HepG2 (cell line): ENCODE data around the gene ANXA10. TPM values are rescaled to one million over a fixed set of nuclear protein-coding genes. Genes with fewer than 3 reads are reported as not detected.

Source experiments
- ATAC-seq: fragments of 200-7000 bp; cut with Tn5 transposase; 3 replicates; pipeline ENCODE4 v1.9.1; 2020; ENCODE audit warnings: mild to moderate bottlenecking, moderate library complexity
- BruUV-seq: library from RNA; stranded (reverse); fragments of 400-500 nt; replicated peaks from 2 replicates; lab custom pipeline; 2021; lab: Mats Ljungman, UMichigan
- CTCF ChIA-PET: fragments of 300-600 bp; formaldehyde crosslinking; extraction: SDS; loops from one replicate; lab custom pipeline; 2021; ENCODE audit warnings: low total read pairs, inconsistent platforms, low intra/inter-chr PET ratio; lab: Yijun Ruan, JAX
- POLR2A ChIA-PET: fragments of 350-600 bp; sonication (Branson Sonifier 250); formaldehyde crosslinking; loops from one replicate; lab custom pipeline; 2020; ENCODE audit warnings: antibody characterized with exemption, inconsistent platforms; lab: Yijun Ruan, JAX
- DNase-seq: peaks from one replicate; pipeline ENCODE4 v3.0.0-alpha.2; 2015; ENCODE audit warnings: low spot score
- FAIRE-seq: peaks from 3 replicates; lab custom pipeline; 2011; peaks lifted over from hg19 to GRCh38; lab: Jason Lieb, UNC
- H2AFZ ChIP-seq: one replicate; pipeline ENCODE4 v1.6.1; 2011; ENCODE audit warnings: low read length, inconsistent platforms
- H3K27ac ChIP-seq: fragments of 300-600 bp; 3 replicates; pipeline ENCODE4 v1.8.0; 2011; ENCODE audit warnings: mixed run types, mild to moderate bottlenecking, mixed read lengths, low read length, inconsistent platforms; ENCODE audit not compliant: insufficient read depth; ENCODE audit errors: extremely low read length
- H3K27me3 ChIP-seq, 2 experiments: fragments of 200-600 bp in 1 of 2; 2 replicates in 1 of 2; 3 replicates in 1 of 2; pipeline versions ENCODE4 v1.6.0 to v1.8.0; 2011; ENCODE audit warnings: low read length in 2 of 2, mild to moderate bottlenecking in 2 of 2, moderate library complexity in 2 of 2, inconsistent platforms in 1 of 2; ENCODE audit not compliant: insufficient read depth in 2 of 2, control insufficient read depth in 1 of 2
- H3K36me3 ChIP-seq, 2 experiments: fragments of 200-600 bp in 1 of 2; replicated peaks in 1 of 2; 2 replicates in 1 of 2; 3 replicates in 1 of 2; pipeline versions ENCODE4 v1.5.1 to v1.8.0; 2011; ENCODE audit warnings: low read length in 2 of 2, inconsistent platforms in 1 of 2; ENCODE audit not compliant: insufficient read depth in 2 of 2, control insufficient read depth in 1 of 2
- H3K4me1 ChIP-seq: 2 replicates; pipeline ENCODE4 v1.5.1; 2012; ENCODE audit warnings: low read length, inconsistent platforms; ENCODE audit not compliant: insufficient read depth
- H3K4me2 ChIP-seq: 2 replicates; pipeline ENCODE4 v1.6.0; 2011; ENCODE audit warnings: low read depth, low read length, inconsistent platforms
- H3K4me3 ChIP-seq, 3 experiments: fragments of 200-600 bp in 1 of 3; sonication (generic), shearing (Covaris generic) in 1 of 3; replicated peaks in 1 of 3; 2 replicates each; pipeline ENCODE4 v1.5.1; 2011 to 2016; ENCODE audit warnings: low read length in 3 of 3, inconsistent platforms in 2 of 3, low read depth in 2 of 3, mild to moderate bottlenecking in 2 of 3, control low read depth in 1 of 3, mixed read lengths in 1 of 3; ENCODE audit not compliant: insufficient read depth in 1 of 3
- H3K79me2 ChIP-seq: one replicate; pipeline ENCODE4 v1.6.1; 2011; ENCODE audit warnings: low read length, inconsistent platforms; ENCODE audit not compliant: insufficient read depth
- H3K9ac ChIP-seq: 2 replicates; pipeline ENCODE4 v1.6.0; 2011; ENCODE audit warnings: mild to moderate bottlenecking, low read depth, low read length, inconsistent platforms; ENCODE audit not compliant: insufficient read depth
- H3K9me3 ChIP-seq: 2 replicates; pipeline ENCODE4 v1.5.1; 2012; ENCODE audit warnings: mild to moderate bottlenecking, low read length
- H4K20me1 ChIP-seq: 2 replicates; pipeline ENCODE4 v1.6.0; 2011; ENCODE audit warnings: inconsistent platforms, mild to moderate bottlenecking, low read length, moderate library complexity; ENCODE audit not compliant: insufficient read depth
- CREM ChIP-seq, 2 experiments: sonication (generic) in 1 of 2; formaldehyde crosslinking in 1 of 2; IDR thresholded peaks; 2 replicates each; pipeline versions ENCODE4 v1.4.0 to v1.6.1; 2016 to 2020; ENCODE audit warnings: antibody characterized with exemption in 1 of 2, mild to moderate bottlenecking in 1 of 2, missing genetic modification reagents in 1 of 2
- FOXA1 ChIP-seq, 2 experiments: fragments of 450-650 bp in 1 of 2; sonication (generic) in 1 of 2; formaldehyde crosslinking in 1 of 2; IDR thresholded peaks; 2 replicates each; pipeline versions ENCODE4 v1.4.0 to v1.6.1; 2016 to 2020; ENCODE audit warnings: missing genetic modification reagents in 1 of 2
- NFRKB ChIP-seq: fragments of 450-650 bp; IDR thresholded peaks from 2 replicates; pipeline ENCODE4 v1.6.1; 2017
- REL ChIP-seq: sonication (generic); formaldehyde crosslinking; conservative IDR thresholded peaks from 2 replicates; pipeline ENCODE4 v1.8.0; 2022; ENCODE audit warnings: mild to moderate bottlenecking, missing genetic modification reagents, moderate library complexity
- ZNF256 ChIP-seq: sonication (generic); formaldehyde crosslinking; conservative IDR thresholded peaks from 2 replicates; pipeline ENCODE4 v1.4.0; 2020; ENCODE audit warnings: missing genetic modification reagents
- ZNF3 ChIP-seq: IDR thresholded peaks from 2 replicates; pipeline ENCODE4 v1.7.0; 2017; ENCODE audit warnings: inconsistent platforms
- ZNF850 ChIP-seq: sonication (generic); formaldehyde crosslinking; conservative IDR thresholded peaks from 2 replicates; pipeline ENCODE4 v1.9.0; 2021; ENCODE audit warnings: mild to moderate bottlenecking, missing genetic modification reagents
- WGBS: methylation state at CpG from one replicate; pipeline ENCODE4 v1.1.6; 2017; ENCODE audit warnings: low lambda C conversion rate; 5-methylcytosine and 5-hydroxymethylcytosine counted together
- in situ Hi-C: cut with HindIII; loops from 2 replicates; pipeline ENCODE4 v1.10.0; 2017; ENCODE audit warnings: low pct_unique_long_range_greater_than_20kb; ENCODE audit not compliant: extremely low pct_ligation_motif_present
- intact Hi-C: fragments of 100-400 bp; cut with micrococcal nuclease; formaldehyde crosslinking; loops from one replicate; pipeline ENCODE4 v1.10.0; 2022; ENCODE audit not compliant: unreplicated experiment
- polyA plus RNA-seq, 8 experiments: library from polyadenylated mRNA; depleted of rRNA in 3 of 8; stranded (reverse) in 7 of 8; unstranded in 1 of 8; fragments of >200 nt; fragmentation: Illumina TruSeq in 4 of 8; extraction: Trizol in 4 of 8; gene quantifications; 2 replicates each; pipeline versions ENCODE4 v1.2.1 to v1.2.3, GENCODE V29; 2011 to 2016; ENCODE audit warnings: low read depth in 4 of 8, missing spikeins in 1 of 8, mixed read lengths in 1 of 8; ENCODE audit not compliant: insufficient read depth in 1 of 8
- total RNA-seq, 5 experiments: library from RNA; depleted of rRNA; stranded (reverse); fragments of >200 nt; fragmentation: Illumina TruSeq; extraction: Trizol; gene quantifications; 2 replicates each; pipeline ENCODE4 v1.2.3, GENCODE V29; 2016; ENCODE audit warnings: low read depth in 1 of 5
- TF ChIP-seq, protein P1 (sequence below): sonication (generic); formaldehyde crosslinking; IDR thresholded peaks from 2 replicates; pipeline ENCODE4 v1.4.0; 2020; ENCODE audit warnings: missing genetic modification reagents, borderline replicate concordance
- TF ChIP-seq, protein P2 (sequence below): fragments of 450-650 bp; IDR thresholded peaks from 2 replicates; pipeline ENCODE4 v1.6.1; 2017
- TF ChIP-seq, protein P3 (sequence below): sonication (generic); formaldehyde crosslinking; IDR thresholded peaks from 2 replicates; pipeline ENCODE4 v1.4.0; 2020; ENCODE audit warnings: missing genetic modification reagents

Gene ANXA10
- total and polyA plus RNA-seq, 2 of the 13 experiments (the other 11 are each of a cell fraction or from before 2014, with no cell fraction given) = 0.08 TPM; not detected in 1

DNA sequence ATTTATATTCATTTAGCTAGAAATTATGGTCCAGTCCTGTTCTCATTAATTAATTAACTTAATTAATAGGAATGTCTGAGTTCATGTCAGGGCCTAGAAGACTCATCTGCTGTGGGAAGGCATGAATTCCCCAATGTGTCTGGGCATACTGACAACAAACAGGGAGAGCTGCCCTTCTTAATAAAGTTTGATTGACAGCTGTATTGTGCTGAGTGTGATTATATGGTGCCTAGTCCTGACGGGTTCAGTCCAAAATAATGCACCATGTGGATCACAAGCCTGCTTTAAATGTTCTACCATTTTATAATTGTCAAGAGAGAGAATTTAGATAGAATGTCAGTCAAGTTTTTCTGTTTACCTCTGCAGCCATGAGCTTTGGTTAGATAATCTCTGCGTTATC, 34.6 kb downstream of the ANXA10 start:
- ATAC-seq = no peak
- BruUV-seq = no TSS peak
- H3K27me3 ChIP-seq = no peaks in the 10 kb centered on the region
- TF ChIP-seq ZNF3 (CRISPR knock-in tag) (no peak), ZNF850 (CRISPR knock-in tag) (no peak), CREM (IDR thresholded peaks at IDR 0.05) (no peak), CREM (CRISPR knock-in tag; IDR thresholded peaks at IDR 0.05) (no peak), NFRKB (no peak)
- TF ChIP-seq, protein P1, sequence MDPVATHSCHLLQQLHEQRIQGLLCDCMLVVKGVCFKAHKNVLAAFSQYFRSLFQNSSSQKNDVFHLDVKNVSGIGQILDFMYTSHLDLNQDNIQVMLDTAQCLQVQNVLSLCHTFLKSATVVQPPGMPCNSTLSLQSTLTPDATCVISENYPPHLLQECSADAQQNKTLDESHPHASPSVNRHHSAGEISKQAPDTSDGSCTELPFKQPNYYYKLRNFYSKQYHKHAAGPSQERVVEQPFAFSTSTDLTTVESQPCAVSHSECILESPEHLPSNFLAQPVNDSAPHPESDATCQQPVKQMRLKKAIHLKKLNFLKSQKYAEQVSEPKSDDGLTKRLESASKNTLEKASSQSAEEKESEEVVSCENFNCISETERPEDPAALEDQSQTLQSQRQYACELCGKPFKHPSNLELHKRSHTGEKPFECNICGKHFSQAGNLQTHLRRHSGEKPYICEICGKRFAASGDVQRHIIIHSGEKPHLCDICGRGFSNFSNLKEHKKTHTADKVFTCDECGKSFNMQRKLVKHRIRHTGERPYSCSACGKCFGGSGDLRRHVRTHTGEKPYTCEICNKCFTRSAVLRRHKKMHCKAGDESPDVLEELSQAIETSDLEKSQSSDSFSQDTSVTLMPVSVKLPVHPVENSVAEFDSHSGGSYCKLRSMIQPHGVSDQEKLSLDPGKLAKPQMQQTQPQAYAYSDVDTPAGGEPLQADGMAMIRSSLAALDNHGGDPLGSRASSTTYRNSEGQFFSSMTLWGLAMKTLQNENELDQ (CRISPR knock-in tag) = no peak
- H2AFZ ChIP-seq = no peak overlapping the region
- CTCF ChIA-PET = no interaction called here
- no peak for DNase-seq
- intact Hi-C loops = no loop called here
- no peaks in the 10 kb centered on the region for H4K20me1 ChIP-seq
- in situ Hi-C loops = no loop called here
- H3K4me3 ChIP-seq = no peak overlapping the region
- POLR2A ChIA-PET = no interaction called here
- WGBS = 22% methylated on average over 2 of the region's 2 CpGs
- no peak overlapping the region for H3K27ac ChIP-seq
- no peak overlapping the region for H3K4me2 ChIP-seq
- H3K9ac ChIP-seq = no peak overlapping the region
- no peaks in the 10 kb centered on the region for H3K36me3 ChIP-seq
- no peaks in the 10 kb centered on the region for H3K9me3 ChIP-seq
- no peaks in the 10 kb centered on the region for H3K79me2 ChIP-seq
- no peaks in the 10 kb centered on the region for H3K4me1 ChIP-seq
- FAIRE-seq = no peak

DNA sequence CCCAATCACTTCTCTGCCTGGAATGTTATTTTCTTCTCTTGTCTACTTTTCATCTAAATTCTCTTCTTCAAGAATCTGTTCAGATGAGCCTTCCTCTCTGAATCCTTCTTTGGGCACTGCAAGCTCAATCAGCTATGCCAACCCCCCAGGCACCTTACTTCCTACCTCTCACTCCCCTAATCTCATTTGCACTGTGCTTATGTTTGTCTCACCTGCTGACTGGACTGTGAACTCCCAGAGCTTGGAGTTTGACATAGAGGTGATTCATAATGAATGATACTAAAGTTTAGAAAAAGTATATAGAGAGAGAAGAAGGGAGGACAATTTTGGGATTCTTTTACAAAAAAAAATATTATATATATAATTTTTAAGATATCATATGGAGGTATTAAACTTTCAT, 36.3 kb downstream of the ANXA10 start:
- POLR2A ChIA-PET = no interaction called here
- Histone ChIP-seq H3K4me2 (no peak overlapping the region), H3K36me3 (no peaks in the 10 kb centered on the region), H4K20me1 (no peaks in the 10 kb centered on the region), H3K27ac (no peak overlapping the region), H3K9me3 (no peaks in the 10 kb centered on the region), H2AFZ (no peak overlapping the region), H3K4me1 (no peaks in the 10 kb centered on the region), H3K4me3 (no peak overlapping the region), H3K79me2 (no peaks in the 10 kb centered on the region), H3K9ac (no peak overlapping the region), H3K27me3 (no peaks in the 10 kb centered on the region)
- ATAC-seq (no peak), DNase-seq (no peak), FAIRE-seq (no peak)
- CTCF ChIA-PET = no interaction called here
- in situ Hi-C loops (no loop called here), intact Hi-C loops (no loop called here)
- no TSS peak for BruUV-seq
- TF ChIP-seq FOXA1 (IDR thresholded peaks at IDR 0.05) = no peak
- TF ChIP-seq FOXA1 (CRISPR knock-in tag; IDR thresholded peaks at IDR 0.05) = no peak
- TF ChIP-seq, protein P2, sequence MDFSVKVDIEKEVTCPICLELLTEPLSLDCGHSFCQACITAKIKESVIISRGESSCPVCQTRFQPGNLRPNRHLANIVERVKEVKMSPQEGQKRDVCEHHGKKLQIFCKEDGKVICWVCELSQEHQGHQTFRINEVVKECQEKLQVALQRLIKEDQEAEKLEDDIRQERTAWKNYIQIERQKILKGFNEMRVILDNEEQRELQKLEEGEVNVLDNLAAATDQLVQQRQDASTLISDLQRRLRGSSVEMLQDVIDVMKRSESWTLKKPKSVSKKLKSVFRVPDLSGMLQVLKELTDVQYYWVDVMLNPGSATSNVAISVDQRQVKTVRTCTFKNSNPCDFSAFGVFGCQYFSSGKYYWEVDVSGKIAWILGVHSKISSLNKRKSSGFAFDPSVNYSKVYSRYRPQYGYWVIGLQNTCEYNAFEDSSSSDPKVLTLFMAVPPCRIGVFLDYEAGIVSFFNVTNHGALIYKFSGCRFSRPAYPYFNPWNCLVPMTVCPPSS = no peak
- no peak for TF ChIP-seq ZNF256 (CRISPR knock-in tag)
- TF ChIP-seq REL (CRISPR knock-in tag) = no peak
- TF ChIP-seq, protein P3, sequence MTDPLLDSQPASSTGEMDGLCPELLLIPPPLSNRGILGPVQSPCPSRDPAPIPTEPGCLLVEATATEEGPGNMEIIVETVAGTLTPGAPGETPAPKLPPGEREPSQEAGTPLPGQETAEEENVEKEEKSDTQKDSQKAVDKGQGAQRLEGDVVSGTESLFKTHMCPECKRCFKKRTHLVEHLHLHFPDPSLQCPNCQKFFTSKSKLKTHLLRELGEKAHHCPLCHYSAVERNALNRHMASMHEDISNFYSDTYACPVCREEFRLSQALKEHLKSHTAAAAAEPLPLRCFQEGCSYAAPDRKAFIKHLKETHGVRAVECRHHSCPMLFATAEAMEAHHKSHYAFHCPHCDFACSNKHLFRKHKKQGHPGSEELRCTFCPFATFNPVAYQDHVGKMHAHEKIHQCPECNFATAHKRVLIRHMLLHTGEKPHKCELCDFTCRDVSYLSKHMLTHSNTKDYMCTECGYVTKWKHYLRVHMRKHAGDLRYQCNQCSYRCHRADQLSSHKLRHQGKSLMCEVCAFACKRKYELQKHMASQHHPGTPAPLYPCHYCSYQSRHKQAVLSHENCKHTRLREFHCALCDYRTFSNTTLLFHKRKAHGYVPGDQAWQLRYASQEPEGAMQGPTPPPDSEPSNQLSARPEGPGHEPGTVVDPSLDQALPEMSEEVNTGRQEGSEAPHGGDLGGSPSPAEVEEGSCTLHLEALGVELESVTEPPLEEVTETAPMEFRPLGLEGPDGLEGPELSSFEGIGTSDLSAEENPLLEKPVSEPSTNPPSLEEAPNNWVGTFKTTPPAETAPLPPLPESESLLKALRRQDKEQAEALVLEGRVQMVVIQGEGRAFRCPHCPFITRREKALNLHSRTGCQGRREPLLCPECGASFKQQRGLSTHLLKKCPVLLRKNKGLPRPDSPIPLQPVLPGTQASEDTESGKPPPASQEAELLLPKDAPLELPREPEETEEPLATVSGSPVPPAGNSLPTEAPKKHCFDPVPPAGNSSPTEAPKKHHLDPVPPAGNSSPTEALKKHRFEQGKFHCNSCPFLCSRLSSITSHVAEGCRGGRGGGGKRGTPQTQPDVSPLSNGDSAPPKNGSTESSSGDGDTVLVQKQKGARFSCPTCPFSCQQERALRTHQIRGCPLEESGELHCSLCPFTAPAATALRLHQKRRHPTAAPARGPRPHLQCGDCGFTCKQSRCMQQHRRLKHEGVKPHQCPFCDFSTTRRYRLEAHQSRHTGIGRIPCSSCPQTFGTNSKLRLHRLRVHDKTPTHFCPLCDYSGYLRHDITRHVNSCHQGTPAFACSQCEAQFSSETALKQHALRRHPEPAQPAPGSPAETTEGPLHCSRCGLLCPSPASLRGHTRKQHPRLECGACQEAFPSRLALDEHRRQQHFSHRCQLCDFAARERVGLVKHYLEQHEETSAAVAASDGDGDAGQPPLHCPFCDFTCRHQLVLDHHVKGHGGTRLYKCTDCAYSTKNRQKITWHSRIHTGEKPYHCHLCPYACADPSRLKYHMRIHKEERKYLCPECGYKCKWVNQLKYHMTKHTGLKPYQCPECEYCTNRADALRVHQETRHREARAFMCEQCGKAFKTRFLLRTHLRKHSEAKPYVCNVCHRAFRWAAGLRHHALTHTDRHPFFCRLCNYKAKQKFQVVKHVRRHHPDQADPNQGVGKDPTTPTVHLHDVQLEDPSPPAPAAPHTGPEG = no peak
